ENCODE data around the gene ZNF43. TPM values are rescaled to one million over a fixed set of nuclear protein-coding genes. Genes with fewer than 3 reads are reported as not detected.

Gene ZNF43
- total RNA-seq, 1 experiment from 2014 or later: 51.6 TPM

- peaks cover 40% of the 10 kb centered on the region for H3K9me3 ChIP-seq (ENCODE audit: control insufficient read depth, low read depth, low read length)
- no peak overlapping the region for H3K14ac ChIP-seq (ENCODE audit: insufficient read depth, low read length)
- H4K20me1 ChIP-seq (ENCODE audit: control insufficient read depth, insufficient read depth, insufficient read length): no peaks in the 10 kb centered on the region
- H4K8ac ChIP-seq (replicated peaks; ENCODE audit: insufficient read length, low read depth, low read length): no peak overlapping the region
- H3K4me2 ChIP-seq (ENCODE audit: insufficient read depth, insufficient read length, low read length): no peak overlapping the region
- no peak overlapping the region for H3K4me3 Mint-ChIP-seq
- H3K18ac ChIP-seq (ENCODE audit: insufficient read length, low read depth, low read length): no peak overlapping the region
- no peak overlapping the region for H3K56ac ChIP-seq (ENCODE audit: insufficient read length, low read depth, low read length)
- H3K36me3 Mint-ChIP-seq (ENCODE audit: insufficient read depth in 1 of 3, low read depth in 3 of 3): peaks cover 6 to 14% (median 7%) of the 10 kb centered on the region in 3 experiments
- no peak overlapping the region for H4K91ac ChIP-seq (ENCODE audit: insufficient read length, low read depth, low read length)
- no peak overlapping the region for H2BK120ac ChIP-seq (ENCODE audit: low read depth, low read length, poor library complexity, severe bottlenecking)
- DNase-seq: no peak
- no peaks in the 10 kb centered on the region for H3K79me1 ChIP-seq (ENCODE audit: insufficient read depth, low read depth, low read length, poor library complexity, severe bottlenecking)
- H2AFZ ChIP-seq (ENCODE audit: low read length): no peak overlapping the region
- H3K27ac ChIP-seq (ENCODE audit: insufficient read length, low read depth, low read length): no peak overlapping the region
- H3K4me1 ChIP-seq (ENCODE audit: insufficient read depth, low read length): no peaks in the 10 kb centered on the region
- no peak overlapping the region for H4K5ac ChIP-seq (ENCODE audit: insufficient read length, low read depth, low read length)
- H2BK5ac ChIP-seq (ENCODE audit: insufficient read length, low read length): no peak overlapping the region
- H3K79me2 ChIP-seq (ENCODE audit: insufficient read depth, low read length): no peaks in the 10 kb centered on the region; the same call in 1 of the 2 replicates
- H3K23me2 ChIP-seq (ENCODE audit: insufficient read length, low read depth, low read length, poor library complexity, severe bottlenecking): no peaks in the 10 kb centered on the region
- no peak for TF ChIP-seq CTCF (conservative IDR thresholded peaks at IDR 0.05)
- H3K27ac Mint-ChIP-seq: no peak overlapping the region
- no peaks in the 10 kb centered on the region for H3K4me1 Mint-ChIP-seq
- no peak overlapping the region for H3K9ac ChIP-seq (ENCODE audit: extremely low read depth, insufficient read length, low read length)
- no peak overlapping the region for H2BK15ac ChIP-seq (ENCODE audit: low read depth, low read length)
- H2AK5ac ChIP-seq (ENCODE audit: insufficient read length, low read length): no peak overlapping the region
- no peak overlapping the region for H2BK12ac ChIP-seq (ENCODE audit: insufficient read length, low read depth, low read length)
- no peak overlapping the region for H2BK20ac ChIP-seq (ENCODE audit: low read depth, low read length, poor library complexity, severe bottlenecking)
- peaks cover 72 to 79% of the 10 kb centered on the region in 2 experiments for H3K9me3 Mint-ChIP-seq
- no peaks in the 10 kb centered on the region for H3K27me3 Mint-ChIP-seq (ENCODE audit: low read depth)
- no peaks in the 10 kb centered on the region for H3K27me3 ChIP-seq (ENCODE audit: insufficient read depth, low read length)
- H3K23ac ChIP-seq (ENCODE audit: insufficient read length, low read depth, low read length): no peak overlapping the region
- H3K4ac ChIP-seq (ENCODE audit: low read depth, low read length): no peak overlapping the region
- WGBS (ENCODE audit: extremely low coverage, insufficient read length, low lambda C conversion rate): no CpG with 5 or more reads among the region's 5 CpGs
- H3T11ph ChIP-seq (ENCODE audit: low read length): no peak overlapping the region
Observed at GRCh38 chr19:21789466-21790085, 46.4 kb downstream of the ZNF43 start.

All from H9 (cell line).